K562 (cell line): ENCODE measurements around the gene SYT10. TPM values are rescaled to one million over a fixed set of nuclear protein-coding genes. Genes with fewer than 3 reads are reported as not detected.

ENCODE experiments used
- ATAC-seq: fragments of 200-7000 bp; cut with Tn5 transposase; 3 replicates; pipeline ENCODE4 v1.9.1; 2020; ENCODE audit warnings: moderate library complexity
- BruUV-seq: library from RNA; stranded (reverse); fragments of 400-500 nt; replicated peaks from 2 replicates; lab custom pipeline; 2021; lab: Mats Ljungman, UMichigan
- CTCF ChIA-PET: fragments of 300-600 bp; formaldehyde crosslinking; extraction: SDS; loops from one replicate; lab custom pipeline; 2021; ENCODE audit warnings: low intra/inter-chr PET ratio; lab: Yijun Ruan, JAX
- POLR2A ChIA-PET: fragments of 300-600, 350-650 bp; sonication (Branson Sonifier 250); formaldehyde crosslinking; extraction: SDS; loops from one replicate; lab custom pipeline; 2021; ENCODE audit warnings: antibody characterized with exemption, inconsistent platforms; lab: Yijun Ruan, JAX
- DNase-seq, 4 experiments: peaks; one replicate each; pipeline versions ENCODE4 v3.0.0 to v3.0.0-alpha.2; 2011 to 2018; ENCODE audit warnings: low spot score in 3 of 4, mixed read lengths in 3 of 4; ENCODE audit errors: extremely low read depth in 1 of 4
- FAIRE-seq: peaks from 2 replicates; lab custom pipeline; 2011; peaks lifted over from hg19 to GRCh38; lab: Jason Lieb, UNC
- H2AFZ ChIP-seq: 2 replicates; pipeline ENCODE4 v1.6.0; 2011; ENCODE audit warnings: low read depth, low read length, control low read depth, inconsistent platforms
- H3K27ac ChIP-seq: fragments of 200-600 bp; 3 replicates; pipeline ENCODE4 v1.8.0; 2011; ENCODE audit warnings: low read depth, mild to moderate bottlenecking, control low read depth, inconsistent platforms, low read length, moderate library complexity, mixed read lengths; ENCODE audit errors: extremely low read depth
- H3K27me3 ChIP-seq, 2 experiments: fragments of 300-600 bp in 1 of 2; 2 replicates in 1 of 2; 3 replicates in 1 of 2; pipeline versions ENCODE4 v1.6.0 to v1.8.0; 2011; ENCODE audit warnings: inconsistent platforms in 2 of 2, low read length in 2 of 2, mild to moderate bottlenecking in 1 of 2, mixed read lengths in 1 of 2, moderate library complexity in 1 of 2; ENCODE audit not compliant: control insufficient read depth in 2 of 2, insufficient read depth in 2 of 2
- H3K36me3 ChIP-seq: fragments of 300-600 bp; 3 replicates; pipeline ENCODE4 v1.8.0; 2011; ENCODE audit warnings: mild to moderate bottlenecking, low read length, inconsistent platforms; ENCODE audit not compliant: control insufficient read depth, insufficient read depth
- H3K4me1 ChIP-seq, 2 experiments: fragments of 200-600 bp in 1 of 2; replicated peaks in 1 of 2; 2 replicates in 1 of 2; 3 replicates in 1 of 2; pipeline versions ENCODE4 v1.5.1 to v1.8.0; 2011; ENCODE audit warnings: inconsistent platforms in 2 of 2, low read length in 2 of 2, mild to moderate bottlenecking in 1 of 2, mixed read lengths in 1 of 2, moderate library complexity in 1 of 2; ENCODE audit not compliant: control insufficient read depth in 2 of 2, insufficient read depth in 2 of 2
- H3K4me2 ChIP-seq: 2 replicates; pipeline ENCODE4 v1.6.1; 2011; ENCODE audit warnings: low read length, control low read depth, inconsistent platforms, mixed read lengths; ENCODE audit not compliant: insufficient read depth
- H3K4me3 ChIP-seq: fragments of 200-600 bp; sonication (generic), shearing (Covaris generic); 2 replicates; pipeline ENCODE4 v1.5.1; 2016; ENCODE audit warnings: control low read depth, inconsistent platforms
- H3K79me2 ChIP-seq: fragments of 200-600 bp; 3 replicates; pipeline ENCODE4 v1.8.0; 2011; ENCODE audit warnings: low read length, inconsistent platforms; ENCODE audit not compliant: control insufficient read depth, insufficient read depth
- H3K9ac ChIP-seq, 2 experiments: 2 replicates each; pipeline versions ENCODE4 v1.6.0 to v1.6.1; 2011; ENCODE audit warnings: low read depth in 2 of 2, low read length in 2 of 2, control low read depth in 1 of 2, inconsistent platforms in 1 of 2, mild to moderate bottlenecking in 1 of 2, mixed read lengths in 1 of 2; ENCODE audit not compliant: insufficient read depth in 1 of 2
- H3K9me1 ChIP-seq: one replicate; pipeline ENCODE4 v1.6.0; 2011; ENCODE audit warnings: inconsistent platforms, mild to moderate bottlenecking, low read length, moderate library complexity; ENCODE audit not compliant: control insufficient read depth, insufficient read depth
- H3K9me3 ChIP-seq: replicated peaks from 2 replicates; pipeline ENCODE4 v1.5.1; 2011; ENCODE audit warnings: low read depth, low read length, inconsistent platforms; ENCODE audit not compliant: control insufficient read depth, insufficient read depth
- H4K20me1 ChIP-seq: replicated peaks from 2 replicates; pipeline ENCODE4 v1.6.1; 2011; ENCODE audit warnings: low read length, inconsistent platforms, mixed read lengths; ENCODE audit not compliant: control insufficient read depth, insufficient read depth
- ARID2 ChIP-seq: fragments of 450-650 bp; IDR thresholded peaks from 2 replicates; pipeline ENCODE4 v1.6.1; 2017; ENCODE audit warnings: antibody characterized with exemption, mild to moderate bottlenecking
- PCBP1 ChIP-seq: fragments of 200-400 bp; formaldehyde crosslinking; IDR thresholded peaks from 2 replicates; pipeline ENCODE4 v1.6.1; 2018; ENCODE audit warnings: mild to moderate bottlenecking, low read depth, low read length; ENCODE audit not compliant: poor library complexity, severe bottlenecking
- POLR2A ChIP-seq: fragments of 450-650 bp; conservative IDR thresholded peaks from 2 replicates; pipeline ENCODE4 v1.6.1; 2016
- SFPQ ChIP-seq: fragments of 200-400 bp; formaldehyde crosslinking; IDR thresholded peaks from 2 replicates; pipeline ENCODE4 v1.6.1; 2017; ENCODE audit warnings: mild to moderate bottlenecking, low read depth, low read length, moderate library complexity
- SMARCC2 ChIP-seq: fragments of 450-650 bp; IDR thresholded peaks from 2 replicates; pipeline ENCODE4 v1.6.1; 2017; ENCODE audit warnings: antibody characterized with exemption, moderate library complexity, mild to moderate bottlenecking, low read depth
- STAT5B ChIP-seq: fragments of 250-450 bp; sonication (Bioruptor Pico); IDR thresholded peaks from 2 replicates; pipeline ENCODE4 v1.8.0; 2021; ENCODE audit warnings: mild to moderate bottlenecking, inconsistent platforms
- ZBTB33 ChIP-seq: sonication (generic); formaldehyde crosslinking; IDR thresholded peaks from 2 replicates; pipeline ENCODE4 v1.8.1; 2023; ENCODE audit warnings: mild to moderate bottlenecking, missing genetic modification reagents
- ZNF311 ChIP-seq: fragments of 250-450 bp; sonication (Bioruptor Pico); IDR thresholded peaks from 2 replicates; pipeline ENCODE4 v1.4.0; 2020; ENCODE audit warnings: mild to moderate bottlenecking, moderate library complexity
- ZNF639 ChIP-seq, 2 experiments: fragments of 200-800 bp in 1 of 2; sonication (Bioruptor generic) in 1 of 2; sonication (generic) in 1 of 2; formaldehyde crosslinking in 1 of 2; IDR thresholded peaks in 1 of 2; conservative IDR thresholded peaks in 1 of 2; 2 replicates each; pipeline versions ENCODE4 v1.5.0 to v1.6.1; 2016 to 2020; ENCODE audit warnings: missing compliant biosample characterization in 1 of 2, missing genetic modification characterization in 1 of 2, missing genetic modification reagents in 1 of 2
- ZNF707 ChIP-seq: fragments of 250-450 bp; sonication (Bioruptor Pico); conservative IDR thresholded peaks from 2 replicates; pipeline ENCODE4 v1.8.0; 2022; ENCODE audit warnings: inconsistent platforms, mild to moderate bottlenecking, moderate library complexity
- WGBS: fragments of 100-300 bp; shearing (Covaris generic); methylation state at CpG from one replicate; pipeline ENCODE4 v1.1.6; 2016; ENCODE audit warnings: low coverage, mixed read lengths; ENCODE audit not compliant: insufficient coverage; ENCODE audit errors: missing lambda C conversion rate; 5-methylcytosine and 5-hydroxymethylcytosine counted together
- in situ Hi-C: fragments of 300-500 bp; cut with MboI; formaldehyde crosslinking; loops from 4 replicates; pipeline ENCODE4 v1.15.0; 2018; ENCODE audit warnings: inconsistent platforms, mixed read lengths
- intact Hi-C: fragments of 100-400 bp; cut with micrococcal nuclease; formaldehyde crosslinking; loops from 2 replicates; pipeline ENCODE4 v1.14.2; 2022
- polyA plus RNA-seq, 8 experiments: library from polyadenylated mRNA; depleted of rRNA in 4 of 8; stranded (reverse) in 5 of 8; unstranded in 3 of 8; fragments of >200 nt; fragmentation: Nextera tagmentation in 2 of 8; fragmentation: Illumina TruSeq in 1 of 8; extraction: Ambion mirVana in 2 of 8; extraction: Trizol in 1 of 8; gene quantifications; 2 replicates each; pipeline versions ENCODE4 v1.2.1 to v1.2.3, GENCODE V29; 2011 to 2014; ENCODE audit warnings: inconsistent platforms in 1 of 8, missing spikeins in 1 of 8
- total RNA-seq, 7 experiments: library from RNA; depleted of rRNA in 6 of 7; stranded (reverse); fragments of >200 nt in 6 of 7; fragmentation: Illumina TruSeq in 2 of 7; extraction: Trizol in 2 of 7; gene quantifications; 2 replicates each; pipeline versions ENCODE4 v1.2.1 to v1.2.3, GENCODE V29; 2011 to 2021; ENCODE audit warnings: low replicate concordance in 1 of 7
- TF ChIP-seq, protein P1 (sequence below): sonication (generic); formaldehyde crosslinking; IDR thresholded peaks from 2 replicates; pipeline ENCODE4 v1.8.0; 2022; ENCODE audit warnings: mild to moderate bottlenecking, missing genetic modification reagents

SYT10 gene
- total and polyA plus RNA-seq, 9 of the 15 experiments (the other 6 are each of a cell fraction or from before 2014, with no cell fraction given): 0.27 to 6.2 (median 2.5) TPM

GRCh38 chr12:33427071-33427470 is 12.5 kb downstream of the SYT10 start (continued):
- TF ChIP-seq ARID2: no peak
- TF ChIP-seq ZNF311 (CRISPR knock-in tag): no peak
- TF ChIP-seq POLR2A: no peak
- no peak for TF ChIP-seq SMARCC2
- TF ChIP-seq STAT5B (CRISPR knock-in tag): no peak
- no peak for TF ChIP-seq ZNF639 (CRISPR knock-in tag; conservative IDR thresholded peaks at IDR 0.05 in 1 of 2, IDR thresholded peaks at IDR 0.05 in 1 of 2)
- no peak for TF ChIP-seq ZBTB33 (CRISPR knock-in tag)

GRCh38 chr12:33423706-33424105 is 15.9 kb downstream of the SYT10 start:
- intact Hi-C loops (no loop called here), in situ Hi-C loops (no loop called here)
- FAIRE-seq: no peak
- 71% methylated on average over 1 of the region's 1 CpG for WGBS
- Histone ChIP-seq H3K4me2 (no peak overlapping the region), H2AFZ (no peak overlapping the region), H3K4me3 (no peak overlapping the region), H3K9me3 (no peaks in the 10 kb centered on the region), H3K9ac (no peak overlapping the region), H3K27me3 (no peaks in the 10 kb centered on the region), H3K4me1 (no peaks in the 10 kb centered on the region), H3K9me1 (no peaks in the 10 kb centered on the region), H3K79me2 (no peaks in the 10 kb centered on the region), H3K36me3 (peaks cover 5% of the 10 kb centered on the region; the same call in 1 of the 3 replicates), H4K20me1 (no peaks in the 10 kb centered on the region), H3K27ac (no peak overlapping the region)
- CTCF ChIA-PET: no interaction called here
- no peak for DNase-seq
- POLR2A ChIA-PET: interaction anchor here (0.9 kb wide), 1 partner anchor 8 kb away, joined by 3 read pairs; no protein-coding TSS in a partner anchor
- no peak for ATAC-seq
- BruUV-seq: no TSS peak
- TF ChIP-seq SFPQ (no peak), ZNF707 (CRISPR knock-in tag) (no peak), SMARCC2 (no peak), PCBP1 (no peak)
- TF ChIP-seq, protein P1, sequence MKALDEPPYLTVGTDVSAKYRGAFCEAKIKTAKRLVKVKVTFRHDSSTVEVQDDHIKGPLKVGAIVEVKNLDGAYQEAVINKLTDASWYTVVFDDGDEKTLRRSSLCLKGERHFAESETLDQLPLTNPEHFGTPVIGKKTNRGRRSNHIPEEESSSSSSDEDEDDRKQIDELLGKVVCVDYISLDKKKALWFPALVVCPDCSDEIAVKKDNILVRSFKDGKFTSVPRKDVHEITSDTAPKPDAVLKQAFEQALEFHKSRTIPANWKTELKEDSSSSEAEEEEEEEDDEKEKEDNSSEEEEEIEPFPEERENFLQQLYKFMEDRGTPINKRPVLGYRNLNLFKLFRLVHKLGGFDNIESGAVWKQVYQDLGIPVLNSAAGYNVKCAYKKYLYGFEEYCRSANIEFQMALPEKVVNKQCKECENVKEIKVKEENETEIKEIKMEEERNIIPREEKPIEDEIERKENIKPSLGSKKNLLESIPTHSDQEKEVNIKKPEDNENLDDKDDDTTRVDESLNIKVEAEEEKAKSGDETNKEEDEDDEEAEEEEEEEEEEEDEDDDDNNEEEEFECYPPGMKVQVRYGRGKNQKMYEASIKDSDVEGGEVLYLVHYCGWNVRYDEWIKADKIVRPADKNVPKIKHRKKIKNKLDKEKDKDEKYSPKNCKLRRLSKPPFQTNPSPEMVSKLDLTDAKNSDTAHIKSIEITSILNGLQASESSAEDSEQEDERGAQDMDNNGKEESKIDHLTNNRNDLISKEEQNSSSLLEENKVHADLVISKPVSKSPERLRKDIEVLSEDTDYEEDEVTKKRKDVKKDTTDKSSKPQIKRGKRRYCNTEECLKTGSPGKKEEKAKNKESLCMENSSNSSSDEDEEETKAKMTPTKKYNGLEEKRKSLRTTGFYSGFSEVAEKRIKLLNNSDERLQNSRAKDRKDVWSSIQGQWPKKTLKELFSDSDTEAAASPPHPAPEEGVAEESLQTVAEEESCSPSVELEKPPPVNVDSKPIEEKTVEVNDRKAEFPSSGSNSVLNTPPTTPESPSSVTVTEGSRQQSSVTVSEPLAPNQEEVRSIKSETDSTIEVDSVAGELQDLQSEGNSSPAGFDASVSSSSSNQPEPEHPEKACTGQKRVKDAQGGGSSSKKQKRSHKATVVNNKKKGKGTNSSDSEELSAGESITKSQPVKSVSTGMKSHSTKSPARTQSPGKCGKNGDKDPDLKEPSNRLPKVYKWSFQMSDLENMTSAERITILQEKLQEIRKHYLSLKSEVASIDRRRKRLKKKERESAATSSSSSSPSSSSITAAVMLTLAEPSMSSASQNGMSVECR: no peak
